MM.1S (cell line): ENCODE data around the gene PPP1R9A.

Experiments used
- DNase-seq: peaks from one replicate; pipeline ENCODE4 v3.0.0-alpha.2; 2015
- H2AFZ ChIP-seq: fragments of 300-600 bp; sonication (generic); 2 replicates; pipeline ENCODE4 v1.6.0; 2016; ENCODE audit warnings: antibody characterized with exemption, low read length
- H3F3A ChIP-seq: fragments of 300-600 bp; sonication (generic); 2 replicates; pipeline ENCODE4 v1.6.1; 2016; ENCODE audit warnings: mild to moderate bottlenecking, antibody characterized with exemption, low read length, moderate library complexity, mixed read lengths; ENCODE audit not compliant: insufficient read depth
- H3K27ac ChIP-seq: fragments of 300-600 bp; sonication (generic); 2 replicates; pipeline ENCODE4 v1.5.1; 2016; ENCODE audit warnings: mild to moderate bottlenecking, low read length
- H3K27me3 ChIP-seq: fragments of 300-600 bp; sonication (generic); replicated peaks from 2 replicates; pipeline ENCODE4 v1.6.0; 2016; ENCODE audit warnings: low read length; ENCODE audit not compliant: insufficient read depth
- H3K36me3 ChIP-seq: fragments of 300-600 bp; sonication (generic); replicated peaks from 2 replicates; pipeline ENCODE4 v1.6.1; 2016; ENCODE audit warnings: mild to moderate bottlenecking, low read length, mixed read lengths; ENCODE audit not compliant: insufficient read depth
- H3K4me1 ChIP-seq: fragments of 300-600 bp; sonication (generic); 2 replicates; pipeline ENCODE4 v1.6.1; 2016; ENCODE audit warnings: low read length, mixed read lengths
- H3K4me2 ChIP-seq: fragments of 300-600 bp; sonication (generic); 2 replicates; pipeline ENCODE4 v1.6.0; 2016; ENCODE audit warnings: low read depth, low read length
- H3K4me3 ChIP-seq: fragments of 300-600 bp; sonication (generic); 2 replicates; pipeline ENCODE4 v1.5.1; 2016; ENCODE audit warnings: low read length, mixed read lengths
- H3K79me2 ChIP-seq: fragments of 300-600 bp; sonication (generic); 2 replicates; pipeline ENCODE4 v1.6.1; 2016; ENCODE audit warnings: mixed run types, low read length, mixed read lengths
- H3K9ac ChIP-seq: fragments of 300-600 bp; sonication (generic); 2 replicates; pipeline ENCODE4 v1.6.1; 2016; ENCODE audit warnings: low read length, mixed read lengths
- H3K9me2 ChIP-seq: fragments of 300-600 bp; sonication (generic); replicated peaks from 2 replicates; pipeline ENCODE4 v1.6.1; 2016; ENCODE audit warnings: mild to moderate bottlenecking, low read length, mixed read lengths; ENCODE audit not compliant: insufficient read depth
- H3K9me3 ChIP-seq: fragments of 300-600 bp; sonication (generic); replicated peaks from 2 replicates; pipeline ENCODE4 v1.6.1; 2016; ENCODE audit warnings: mild to moderate bottlenecking, low read length, mixed read lengths; ENCODE audit not compliant: insufficient read depth
- H4K20me1 ChIP-seq: fragments of 300-600 bp; sonication (generic); 2 replicates; pipeline ENCODE4 v1.6.1; 2016; ENCODE audit warnings: mild to moderate bottlenecking, low read length, moderate library complexity, mixed read lengths; ENCODE audit not compliant: insufficient read depth
- EZH2 ChIP-seq: fragments of 300-600 bp; sonication (generic); optimal IDR thresholded peaks from 2 replicates; pipeline ENCODE3; 2017; ENCODE audit warnings: low read depth, mild to moderate bottlenecking, antibody characterized with exemption, low read length, mixed read lengths
- EZH2phosphoT487 ChIP-seq: fragments of 300-600 bp; sonication (generic); IDR thresholded peaks from 2 replicates; pipeline ENCODE4 v1.6.1; 2018; ENCODE audit warnings: antibody characterized with exemption, low read length
- TF ChIP-seq, protein P1 (sequence below): fragments of 300-600 bp; sonication (generic); IDR thresholded peaks from 2 replicates; pipeline ENCODE4 v1.5.1; 2016; ENCODE audit warnings: antibody characterized with exemption, low read length, mixed read lengths

Gene PPP1R9A

DNA sequence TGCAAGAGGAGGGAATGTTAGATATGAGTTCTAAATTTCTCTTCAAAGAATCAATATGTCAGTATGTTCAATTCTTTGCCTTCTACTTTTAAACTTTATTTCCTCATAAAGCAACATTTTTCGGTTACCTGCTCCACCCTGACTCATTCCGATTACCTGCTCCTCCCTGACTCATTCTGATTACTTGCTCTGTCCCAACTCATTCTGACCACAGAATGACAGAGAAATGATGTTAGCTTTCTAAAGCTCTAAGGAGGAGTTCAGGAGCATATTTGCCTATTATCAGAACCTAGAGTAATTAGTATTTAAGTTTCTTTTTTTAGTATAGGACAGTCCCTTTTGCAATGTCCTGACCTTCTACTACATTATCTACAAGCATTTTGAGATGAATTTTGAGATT is 24.5 kb upstream of the PPP1R9A start:
- Histone ChIP-seq H3K4me3 (no peak overlapping the region), H3K9me2 (no peaks in the 10 kb centered on the region), H3K9ac (no peak overlapping the region), H2AFZ (no peak overlapping the region), H3K79me2 (no peaks in the 10 kb centered on the region), H3K36me3 (no peaks in the 10 kb centered on the region), H3F3A (no peaks in the 10 kb centered on the region), H3K4me1 (no peaks in the 10 kb centered on the region), H4K20me1 (no peaks in the 10 kb centered on the region), H3K27ac (no peak overlapping the region), H3K9me3 (no peaks in the 10 kb centered on the region), H3K4me2 (no peak overlapping the region), H3K27me3 (no peaks in the 10 kb centered on the region)
- TF ChIP-seq, protein P1, sequence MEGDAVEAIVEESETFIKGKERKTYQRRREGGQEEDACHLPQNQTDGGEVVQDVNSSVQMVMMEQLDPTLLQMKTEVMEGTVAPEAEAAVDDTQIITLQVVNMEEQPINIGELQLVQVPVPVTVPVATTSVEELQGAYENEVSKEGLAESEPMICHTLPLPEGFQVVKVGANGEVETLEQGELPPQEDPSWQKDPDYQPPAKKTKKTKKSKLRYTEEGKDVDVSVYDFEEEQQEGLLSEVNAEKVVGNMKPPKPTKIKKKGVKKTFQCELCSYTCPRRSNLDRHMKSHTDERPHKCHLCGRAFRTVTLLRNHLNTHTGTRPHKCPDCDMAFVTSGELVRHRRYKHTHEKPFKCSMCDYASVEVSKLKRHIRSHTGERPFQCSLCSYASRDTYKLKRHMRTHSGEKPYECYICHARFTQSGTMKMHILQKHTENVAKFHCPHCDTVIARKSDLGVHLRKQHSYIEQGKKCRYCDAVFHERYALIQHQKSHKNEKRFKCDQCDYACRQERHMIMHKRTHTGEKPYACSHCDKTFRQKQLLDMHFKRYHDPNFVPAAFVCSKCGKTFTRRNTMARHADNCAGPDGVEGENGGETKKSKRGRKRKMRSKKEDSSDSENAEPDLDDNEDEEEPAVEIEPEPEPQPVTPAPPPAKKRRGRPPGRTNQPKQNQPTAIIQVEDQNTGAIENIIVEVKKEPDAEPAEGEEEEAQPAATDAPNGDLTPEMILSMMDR: no peak
- TF ChIP-seq EZH2phosphoT487 (no peak), EZH2 (no peak)
- DNase-seq: no peak

DNA sequence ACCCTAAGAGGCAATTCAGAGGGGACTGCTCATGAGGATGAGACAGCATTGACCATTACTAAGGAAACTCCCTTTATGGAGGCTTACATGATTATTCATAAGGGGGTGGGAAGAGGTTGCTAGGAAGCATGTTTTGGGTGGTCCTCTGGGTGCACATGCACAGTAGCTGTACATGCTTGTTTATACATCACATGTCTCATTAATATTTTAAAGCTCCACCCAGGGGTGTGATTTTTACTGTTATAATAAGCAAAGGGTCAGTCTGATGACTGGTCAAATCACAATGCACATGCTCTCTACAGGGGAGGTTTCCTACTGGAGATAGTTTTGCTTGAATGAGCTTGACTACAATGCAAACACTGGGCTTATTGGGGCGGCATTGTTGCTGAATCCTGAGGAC is 23.8 kb upstream of the PPP1R9A start:
- Histone ChIP-seq H3F3A (no peaks in the 10 kb centered on the region), H3K9me2 (no peaks in the 10 kb centered on the region), H2AFZ (no peak overlapping the region), H3K9ac (no peak overlapping the region), H3K9me3 (no peaks in the 10 kb centered on the region), H3K4me2 (no peak overlapping the region), H3K4me3 (no peak overlapping the region), H3K36me3 (no peaks in the 10 kb centered on the region), H3K79me2 (no peaks in the 10 kb centered on the region), H3K27ac (no peak overlapping the region), H3K4me1 (no peaks in the 10 kb centered on the region), H3K27me3 (no peaks in the 10 kb centered on the region), H4K20me1 (no peaks in the 10 kb centered on the region)
- TF ChIP-seq, protein P1: no peak
- no peak for TF ChIP-seq EZH2phosphoT487
- TF ChIP-seq EZH2: no peak
- DNase-seq: no peak

DNA sequence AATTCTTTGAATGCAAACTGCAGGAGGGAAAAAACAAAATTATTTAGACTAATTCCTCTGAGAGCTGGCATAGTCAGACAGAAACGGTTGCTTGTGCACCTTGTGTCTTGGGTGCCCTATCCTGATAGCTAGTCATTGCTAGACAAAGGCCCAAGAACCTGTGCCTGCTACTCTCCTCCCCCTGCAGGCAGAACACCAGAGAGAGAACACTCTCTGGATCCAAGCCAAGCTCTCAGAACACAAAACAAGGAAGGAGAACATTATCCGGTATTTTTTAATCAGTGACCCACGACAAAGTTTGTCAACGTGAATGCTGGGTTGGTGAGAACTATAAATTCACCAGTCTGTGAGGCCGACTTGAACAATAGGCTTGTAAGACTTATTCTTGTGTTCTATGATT is 18.8 kb upstream of the PPP1R9A start:
- no peak overlapping the region for H2AFZ ChIP-seq
- DNase-seq: no peak
- no peak overlapping the region for H3K4me3 ChIP-seq

More for the DNA sequence above, 18.8 kb upstream of the PPP1R9A start:
- Histone ChIP-seq H4K20me1 (no peaks in the 10 kb centered on the region), H3F3A (no peaks in the 10 kb centered on the region), H3K27ac (no peak overlapping the region), H3K36me3 (no peaks in the 10 kb centered on the region), H3K9ac (no peak overlapping the region), H3K4me2 (no peak overlapping the region), H3K9me3 (no peaks in the 10 kb centered on the region), H3K4me1 (no peaks in the 10 kb centered on the region), H3K27me3 (no peaks in the 10 kb centered on the region), H3K9me2 (no peaks in the 10 kb centered on the region), H3K79me2 (no peaks in the 10 kb centered on the region)
- TF ChIP-seq, protein P1: no peak
